Measurements from ENCODE around the gene KCTD16.

KCTD16 gene

DNA sequence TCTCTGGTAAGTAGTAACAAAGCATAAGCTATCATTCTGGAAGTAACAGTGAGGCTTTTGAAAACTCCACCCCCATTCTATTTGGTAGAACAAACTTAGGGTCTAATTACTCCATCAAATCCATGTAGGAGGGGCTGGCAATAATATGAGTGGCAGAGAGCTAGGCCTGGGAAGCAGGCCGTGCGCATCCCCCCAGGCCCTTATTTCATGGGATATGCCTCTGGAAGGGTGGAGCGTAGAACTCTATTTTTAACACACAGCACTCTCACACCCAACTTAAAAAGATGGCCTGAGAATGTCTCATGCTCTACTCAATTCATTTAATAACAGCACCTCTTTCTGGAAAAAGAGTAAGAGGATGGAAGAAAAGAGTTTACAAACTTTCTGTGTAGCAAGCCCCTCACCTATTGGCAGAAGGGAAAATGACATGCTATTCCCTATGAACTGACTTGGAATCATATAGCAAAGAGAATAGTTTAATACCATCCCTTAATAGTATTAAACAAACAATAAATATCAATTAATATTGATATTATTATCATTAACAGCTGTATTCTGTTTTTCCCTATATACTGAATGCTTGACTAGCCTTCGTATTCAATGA lies 233.2 kb downstream of the KCTD16 start:
- DNase-seq (ENCODE audit: low spot score): no peak

DNA sequence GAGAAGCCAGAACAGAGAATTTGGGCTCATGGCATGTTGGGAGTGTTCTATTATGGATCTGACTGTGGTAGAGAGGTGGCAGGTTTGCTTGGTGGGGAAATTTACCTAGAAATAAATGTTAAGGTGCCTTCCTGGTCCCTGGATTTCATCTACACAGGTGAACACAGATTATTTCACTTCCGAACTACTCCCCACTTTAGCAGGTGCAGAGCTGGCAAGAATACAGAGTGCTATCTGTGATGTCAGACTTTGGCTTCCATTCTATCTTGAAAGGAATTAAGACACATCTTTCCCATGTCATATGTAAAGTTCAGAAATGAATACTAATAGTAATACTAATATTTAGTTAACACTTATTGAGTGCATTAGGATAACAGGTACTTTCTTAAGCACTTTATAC lies 234.0 kb downstream of the KCTD16 start:
- no peak for DNase-seq (ENCODE audit: low spot score)

DNA sequence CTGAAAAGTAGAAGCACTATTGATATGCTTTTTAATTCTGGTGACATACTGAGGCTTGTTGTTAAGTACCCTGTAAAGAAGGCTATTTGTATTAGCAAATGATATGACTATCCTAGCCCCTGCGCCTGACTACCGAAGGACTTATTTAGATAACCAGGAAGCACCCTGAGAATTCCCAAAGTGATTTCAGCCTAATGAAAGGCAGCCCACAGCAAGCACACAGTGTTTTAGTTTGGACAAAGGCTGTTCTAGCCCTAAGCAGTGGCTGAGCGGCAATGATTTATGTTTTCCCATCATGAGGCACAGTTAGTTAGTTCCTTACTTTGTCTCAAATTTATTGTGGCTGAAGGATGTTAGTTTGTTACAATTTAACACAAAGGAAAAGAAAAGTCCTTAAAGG lies 235.3 kb downstream of the KCTD16 start:
- DNase-seq (ENCODE audit: low spot score): no peak

DNA sequence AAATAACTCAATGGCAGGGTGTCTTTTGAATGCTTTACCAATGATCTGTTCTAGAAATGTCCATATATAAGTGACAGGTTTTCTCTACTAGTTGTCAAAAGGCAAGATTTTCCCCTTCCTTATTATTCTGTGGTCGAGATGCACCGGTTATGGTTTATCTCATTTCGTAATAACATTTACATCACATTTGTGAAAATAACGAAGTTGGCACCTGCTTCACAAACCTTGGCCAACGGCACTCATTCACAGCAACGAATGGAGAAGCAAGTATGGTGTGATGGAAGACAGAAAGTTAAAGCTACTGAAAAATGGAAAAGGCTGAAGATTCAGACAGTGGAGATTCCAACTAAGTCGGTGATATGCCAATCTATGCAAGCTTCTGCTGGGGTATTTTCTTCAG lies 235.8 kb downstream of the KCTD16 start:
- no peak for DNase-seq (ENCODE audit: low spot score)

DNA sequence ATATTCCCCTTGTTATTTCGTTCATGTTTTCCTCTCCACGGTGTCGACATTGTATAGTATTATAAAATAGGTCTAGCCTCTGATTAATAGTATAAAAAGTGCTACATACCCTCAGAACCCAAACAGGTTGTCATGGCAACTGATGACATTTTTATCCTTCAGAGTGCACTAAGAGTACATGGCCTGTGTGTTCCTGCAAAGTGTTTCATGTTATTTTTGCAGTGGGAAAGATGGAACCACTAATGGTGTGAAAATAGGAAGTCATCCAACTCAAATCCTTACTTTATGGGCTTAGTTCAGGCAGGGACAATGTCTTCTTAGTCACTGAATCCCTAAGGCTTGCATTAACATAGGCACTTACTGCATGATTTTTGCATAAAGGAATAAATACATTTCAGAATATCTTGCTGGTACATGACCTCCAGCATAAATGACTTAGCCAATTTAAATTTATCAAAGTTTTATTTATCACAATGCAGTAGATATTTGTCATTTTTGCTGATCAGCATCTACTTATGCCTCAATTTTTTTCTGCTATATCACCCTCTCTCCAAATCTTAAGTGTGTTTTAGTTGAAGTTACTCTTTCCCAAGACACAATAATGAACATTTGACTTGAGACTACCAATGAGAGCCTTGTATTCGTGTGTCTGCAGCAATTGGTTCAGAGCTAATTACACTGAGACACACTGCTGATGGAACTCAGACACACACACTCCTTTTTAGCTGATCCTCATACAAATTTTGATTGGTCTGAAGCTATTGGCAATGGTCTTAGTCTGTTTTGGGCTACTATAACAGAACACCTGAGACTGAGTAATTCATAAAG lies 243.7 kb downstream of the KCTD16 start:
- no peak for DNase-seq (ENCODE audit: low spot score)

DNA sequence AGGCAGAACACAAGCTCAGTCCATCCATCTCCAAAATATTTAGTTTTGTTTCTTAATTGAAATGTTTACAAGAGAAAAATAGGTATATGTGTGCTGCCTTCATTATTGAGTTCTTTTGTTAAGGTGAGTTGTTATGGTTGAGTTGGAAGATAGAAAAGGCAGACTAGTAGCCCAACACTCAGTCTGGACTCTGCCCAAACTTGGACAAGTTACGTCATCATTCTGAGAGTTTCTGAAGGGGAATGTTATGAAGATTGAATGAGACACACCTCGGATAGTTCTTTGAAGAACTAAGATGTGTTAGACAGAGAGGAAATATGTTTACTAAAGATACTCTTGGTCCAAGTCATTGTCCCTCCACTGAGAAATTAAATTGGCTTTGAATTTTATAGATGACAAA lies 245.5 kb downstream of the KCTD16 start:
- DNase-seq (ENCODE audit: low spot score): no peak

DNA sequence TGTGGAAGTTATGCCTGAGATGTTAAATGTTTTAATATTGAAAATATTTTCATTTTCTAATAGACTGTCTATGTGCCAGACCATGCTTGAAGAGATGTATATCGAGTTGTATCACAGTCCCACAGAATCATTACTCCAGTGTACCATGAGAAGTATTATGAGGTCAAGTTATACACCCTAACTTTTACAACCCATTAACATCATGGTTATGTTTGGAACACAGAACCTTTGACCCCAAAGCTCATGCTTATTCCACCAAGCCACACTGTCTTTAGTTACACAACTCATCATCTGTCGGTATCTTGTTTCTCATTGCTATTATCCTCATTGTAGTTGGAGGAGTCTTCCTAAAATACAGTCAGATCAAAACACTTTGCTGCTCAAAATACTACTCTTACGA lies 248.0 kb downstream of the KCTD16 start:
- no peak for DNase-seq (ENCODE audit: low spot score)

DNA sequence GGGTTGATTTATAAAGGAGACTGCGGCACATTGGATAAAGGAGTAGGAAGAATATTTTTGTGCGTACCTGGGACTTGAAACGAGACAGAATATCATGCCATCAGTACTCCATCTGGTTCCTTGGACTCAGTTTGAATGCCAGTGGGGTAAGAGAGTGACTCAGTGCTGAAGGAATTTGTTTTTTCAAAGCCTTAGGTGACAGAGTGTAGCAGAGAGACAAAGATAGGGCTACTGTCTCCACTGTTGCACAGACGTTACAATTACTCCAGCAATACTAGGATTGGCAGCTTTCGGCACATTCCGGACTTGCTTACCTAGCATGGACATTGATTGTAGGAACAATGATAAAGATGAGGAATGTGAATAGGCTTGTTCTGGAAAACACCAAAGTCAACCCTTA lies 250.7 kb downstream of the KCTD16 start:
- no peak for DNase-seq (ENCODE audit: low spot score)

DNA sequence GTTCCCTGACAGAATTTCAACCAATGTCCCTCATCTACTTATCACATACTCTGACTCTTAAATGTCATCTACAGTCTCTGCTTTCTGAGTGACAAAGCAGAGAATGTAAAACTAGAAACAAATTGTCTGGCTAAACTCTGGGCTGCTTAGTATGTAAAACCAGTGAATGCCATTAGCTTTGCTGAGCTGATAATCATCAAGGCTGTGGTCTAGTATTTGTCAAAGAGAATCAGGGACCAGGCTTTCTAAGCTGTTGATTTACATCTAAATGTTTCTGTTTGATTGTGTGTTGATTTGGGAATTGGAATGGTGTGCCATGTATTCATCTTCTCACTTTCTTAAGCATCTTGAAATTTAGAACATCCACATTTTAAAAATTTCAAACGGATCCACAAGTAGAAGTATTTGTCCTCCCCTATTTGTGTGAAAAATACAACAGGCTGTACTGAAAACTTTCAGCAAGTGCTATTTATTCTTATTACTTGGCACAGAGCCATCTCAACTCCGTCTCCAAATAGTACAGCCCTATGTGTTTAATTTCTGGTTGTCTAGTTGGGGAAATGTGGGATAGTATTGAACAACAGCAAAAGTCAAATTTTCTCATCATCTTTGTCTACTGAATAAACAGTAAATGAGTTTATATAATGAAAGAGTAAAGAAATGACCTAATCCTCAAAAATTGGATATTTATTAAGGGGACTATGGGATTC lies 251.5 kb downstream of the KCTD16 start:
- DNase-seq (ENCODE audit: low spot score): no peak

DNA sequence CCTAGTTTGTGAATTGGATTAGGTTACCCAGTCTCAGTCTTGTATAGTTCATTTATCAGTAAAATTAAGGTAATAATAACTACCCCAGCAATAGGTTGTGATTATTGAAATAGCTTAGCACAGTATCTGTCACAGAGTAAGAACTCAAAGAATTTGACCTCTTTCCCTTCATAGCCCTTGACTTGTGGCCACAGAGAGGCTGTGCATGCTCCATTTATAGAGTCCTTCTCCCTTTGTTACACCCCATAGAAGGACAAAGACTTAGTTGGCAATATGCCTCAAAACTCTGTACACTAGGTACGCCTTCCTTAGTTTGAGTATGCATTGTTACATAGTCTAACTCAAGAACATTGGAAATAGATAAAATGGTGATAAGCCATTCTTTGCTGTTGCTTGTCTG lies 257.2 kb downstream of the KCTD16 start:
- no peak for DNase-seq (ENCODE audit: low spot score)

DNA sequence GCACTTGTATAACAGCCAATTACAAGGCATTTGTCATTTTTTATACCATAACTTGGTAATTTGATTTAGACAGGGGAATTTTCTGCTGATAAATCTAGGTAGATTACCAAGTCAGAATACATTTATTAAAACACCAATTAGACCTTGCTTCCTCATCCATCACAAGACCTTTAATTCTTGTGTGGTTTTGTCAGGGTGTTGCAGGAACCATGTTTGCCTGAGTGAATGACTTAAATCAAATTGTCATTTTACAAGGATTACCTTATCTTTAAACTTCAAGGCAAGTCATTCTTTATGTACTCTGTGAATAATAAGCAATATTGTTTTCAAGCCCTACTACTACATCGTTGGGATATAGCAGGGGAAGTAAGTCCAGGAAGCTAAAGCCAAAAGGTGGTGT lies 257.7 kb downstream of the KCTD16 start:
- no peak for DNase-seq (ENCODE audit: low spot score)

DNA sequence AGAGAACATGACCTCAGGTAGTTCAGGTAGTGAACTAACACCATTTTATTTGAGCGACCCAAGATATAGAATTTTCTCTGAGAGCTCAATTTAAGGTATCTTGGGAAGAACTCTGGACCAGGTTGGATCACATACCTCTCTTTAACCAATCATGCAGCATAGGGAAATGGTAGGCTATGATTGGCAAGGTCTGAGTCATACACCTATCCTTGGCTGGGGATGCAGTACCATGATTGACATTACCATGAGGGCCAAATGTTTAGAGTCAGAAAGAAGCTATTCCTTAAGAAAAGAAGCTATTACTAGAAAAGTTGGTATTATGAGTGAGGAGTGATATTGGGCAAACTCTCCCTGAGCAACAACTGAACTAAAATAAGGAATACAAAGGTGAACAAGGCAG lies 258.7 kb downstream of the KCTD16 start:
- DNase-seq (ENCODE audit: low spot score): no peak

DNA sequence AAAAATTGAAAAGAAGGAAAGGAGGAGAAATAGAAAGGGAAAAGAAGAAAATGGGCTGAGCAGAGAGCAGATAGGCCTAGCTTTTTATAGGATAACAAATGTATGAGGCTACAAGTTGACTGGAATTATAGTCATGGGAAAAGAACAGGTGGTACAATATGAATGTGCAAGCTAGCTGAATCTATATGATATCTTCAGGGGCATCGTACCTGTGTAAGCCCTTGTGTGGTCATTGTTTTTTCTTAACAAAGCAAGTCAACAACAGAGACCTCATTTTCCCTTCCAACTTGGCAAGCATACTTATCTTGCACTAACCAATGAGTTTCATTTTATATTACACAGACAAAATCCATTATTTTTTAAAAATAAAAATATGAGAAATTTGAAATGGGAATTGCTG lies 259.2 kb downstream of the KCTD16 start:
- DNase-seq (ENCODE audit: low spot score): no peak

DNA sequence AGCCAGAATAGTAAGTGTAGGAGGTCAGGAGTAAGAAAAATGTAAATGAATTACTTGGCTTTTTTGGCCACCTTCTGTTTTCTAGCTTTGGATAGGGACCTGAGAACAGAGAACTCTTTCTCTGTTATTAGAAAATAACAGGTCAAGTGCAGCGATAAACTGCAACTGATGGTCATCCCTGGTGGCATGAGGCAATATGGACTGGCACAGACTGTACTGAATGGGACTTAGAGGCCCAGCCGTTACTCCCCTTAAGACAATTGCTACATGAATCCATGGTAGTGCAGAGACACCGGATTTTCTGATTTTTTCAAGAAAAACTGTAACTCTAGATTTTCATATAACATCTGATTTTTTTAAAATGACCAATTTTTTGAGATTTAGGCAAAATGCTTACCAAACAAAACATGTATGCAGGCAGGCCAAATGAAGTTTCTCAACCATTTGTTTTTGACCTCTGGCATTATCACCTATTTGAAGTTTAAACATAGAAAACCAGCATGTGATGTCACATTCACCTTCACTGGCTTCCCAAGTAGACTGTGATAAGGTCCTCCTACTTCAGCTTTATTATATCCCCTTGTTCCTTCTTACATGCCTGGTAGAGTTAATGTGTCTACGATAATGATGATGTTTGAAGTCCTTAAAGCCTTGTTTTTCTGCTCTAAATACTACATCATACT lies 262.6 kb downstream of the KCTD16 start:
- no peak for DNase-seq (ENCODE audit: low spot score)

DNA sequence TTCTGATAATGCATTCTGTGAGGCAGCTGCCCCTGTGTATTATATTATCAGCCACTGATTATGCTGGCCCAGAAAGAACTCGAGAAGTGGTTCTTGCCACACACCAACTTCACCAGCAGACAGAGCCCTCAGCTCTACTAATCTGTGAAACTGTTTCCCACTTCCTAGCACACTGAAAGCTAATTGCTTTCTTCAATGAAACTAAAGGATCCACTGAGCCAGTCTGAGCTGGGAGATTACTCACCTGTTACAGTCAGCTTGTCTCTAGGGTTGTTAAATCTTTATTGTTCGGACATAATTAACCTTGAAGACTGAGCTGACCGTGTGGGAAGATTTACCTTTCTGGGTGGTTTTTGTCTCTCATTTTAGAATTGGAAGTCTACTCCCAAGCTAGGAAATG lies 263.2 kb downstream of the KCTD16 start:
- no peak for DNase-seq (ENCODE audit: low spot score)

DNA sequence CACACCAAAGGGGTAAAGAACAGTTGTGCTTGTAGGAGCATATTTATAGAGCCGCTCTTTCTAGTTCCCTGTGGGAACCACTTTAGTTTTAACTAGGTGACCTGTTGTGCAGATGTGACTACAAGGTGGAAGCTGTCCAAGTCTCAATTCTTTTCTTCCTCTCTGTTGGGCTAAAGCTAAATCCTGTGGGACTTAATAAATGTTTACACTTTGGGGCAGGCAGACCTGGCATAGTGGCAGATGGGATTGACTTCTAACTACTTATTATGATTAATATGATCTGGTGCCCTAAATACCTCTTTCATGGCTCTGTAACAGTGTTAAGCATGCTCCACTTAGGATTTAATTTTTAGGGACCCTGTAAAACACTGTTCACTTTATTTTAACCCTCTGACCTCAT lies 265.3 kb downstream of the KCTD16 start:
- no peak for DNase-seq (ENCODE audit: low spot score)

DNA sequence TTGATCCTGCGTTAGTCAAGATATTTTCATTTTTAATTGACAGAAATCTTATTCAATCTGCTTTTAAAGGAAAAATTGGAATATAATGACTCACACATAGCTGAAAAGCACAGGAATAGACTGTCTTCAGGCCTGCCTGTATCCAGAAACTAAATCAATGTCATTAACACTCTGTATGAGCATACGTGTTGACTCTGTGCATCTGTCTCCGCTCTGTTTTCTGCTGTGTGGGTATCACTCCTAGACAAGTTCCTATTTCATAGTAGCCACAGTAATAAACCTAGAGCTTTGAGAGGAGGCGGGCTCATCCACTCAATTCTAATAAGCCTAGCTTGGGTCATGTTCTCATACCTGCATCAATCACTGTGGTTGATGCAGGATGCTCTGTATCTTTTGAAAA lies 267.6 kb downstream of the KCTD16 start:
- DNase-seq (ENCODE audit: low spot score): no peak

DNA sequence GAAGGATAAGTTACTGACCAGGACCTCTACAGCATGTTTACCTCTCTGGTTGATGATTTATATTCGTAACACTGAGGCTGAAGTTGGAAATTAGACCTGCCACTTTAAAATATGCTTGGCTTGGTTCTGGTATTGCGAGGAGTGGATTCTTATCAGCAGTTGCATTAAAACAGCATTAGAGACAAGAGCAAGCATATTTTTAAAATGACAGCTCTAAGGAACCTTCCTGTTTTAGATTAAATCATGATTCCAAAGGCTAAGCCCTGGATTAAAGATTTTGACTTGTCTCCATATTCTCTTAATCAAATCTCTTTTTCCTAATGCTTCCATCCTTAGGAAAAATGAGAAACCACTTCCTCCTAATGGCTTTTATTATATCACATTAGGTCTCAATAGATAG lies 277.8 kb downstream of the KCTD16 start:
- DNase-seq (ENCODE audit: low spot score): no peak

DNA sequence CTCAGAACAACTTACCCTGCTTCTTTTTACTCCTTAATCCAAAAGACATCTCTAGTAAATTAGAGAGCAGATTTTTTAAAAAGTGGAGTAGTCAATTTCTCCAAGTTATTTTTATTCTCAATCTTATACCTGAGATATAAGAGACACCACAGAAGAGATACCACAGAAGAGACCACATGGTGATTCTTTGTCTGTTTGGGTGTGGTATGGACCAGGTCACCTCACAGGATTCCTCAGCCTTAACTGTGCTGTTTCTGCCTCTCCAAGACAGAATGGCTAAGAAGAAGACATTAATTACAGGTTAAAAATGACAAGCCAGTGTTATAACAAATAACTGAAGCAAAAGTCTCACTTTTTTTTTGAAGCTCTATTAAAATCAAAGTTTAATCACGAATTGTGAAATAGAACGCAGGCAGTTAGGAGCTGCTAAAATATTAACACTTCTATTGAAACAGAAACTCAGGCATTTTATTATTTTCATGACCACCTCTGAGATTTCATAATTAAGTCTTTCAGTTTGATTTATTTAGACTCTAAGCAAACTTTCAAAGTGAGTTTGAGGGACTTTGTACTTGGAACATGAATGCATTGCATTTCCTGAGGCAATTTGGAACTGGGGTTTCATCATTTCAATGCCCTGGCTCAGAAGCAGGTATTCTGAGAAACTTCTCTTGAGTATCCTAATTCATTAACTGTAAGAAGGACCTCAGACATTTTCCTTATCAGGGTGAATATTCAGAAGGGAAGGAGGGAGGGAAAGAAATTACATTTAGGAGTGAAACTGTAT lies 280.7 kb downstream of the KCTD16 start:
- DNase-seq (ENCODE audit: low spot score): no peak

DNA sequence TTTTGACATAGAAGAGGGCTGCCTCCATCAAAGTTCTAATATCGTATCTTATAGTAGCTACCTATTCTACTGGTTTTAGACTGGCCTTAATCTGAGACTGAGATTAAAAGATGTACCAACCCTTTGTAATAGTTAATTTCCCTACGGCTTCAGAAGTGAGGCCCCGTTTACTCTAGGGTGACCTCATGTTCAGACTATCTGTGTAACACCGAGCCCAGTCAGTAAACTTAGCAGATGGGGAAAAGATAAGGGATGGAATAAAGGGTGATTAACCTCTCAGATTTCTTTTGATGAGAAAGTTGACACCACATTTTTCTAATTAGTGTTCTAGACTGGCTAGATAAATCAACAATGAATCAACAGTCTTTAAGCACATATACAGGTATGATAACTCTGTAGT lies 283.1 kb downstream of the KCTD16 start:
- no peak for DNase-seq (ENCODE audit: low spot score)

DNA sequence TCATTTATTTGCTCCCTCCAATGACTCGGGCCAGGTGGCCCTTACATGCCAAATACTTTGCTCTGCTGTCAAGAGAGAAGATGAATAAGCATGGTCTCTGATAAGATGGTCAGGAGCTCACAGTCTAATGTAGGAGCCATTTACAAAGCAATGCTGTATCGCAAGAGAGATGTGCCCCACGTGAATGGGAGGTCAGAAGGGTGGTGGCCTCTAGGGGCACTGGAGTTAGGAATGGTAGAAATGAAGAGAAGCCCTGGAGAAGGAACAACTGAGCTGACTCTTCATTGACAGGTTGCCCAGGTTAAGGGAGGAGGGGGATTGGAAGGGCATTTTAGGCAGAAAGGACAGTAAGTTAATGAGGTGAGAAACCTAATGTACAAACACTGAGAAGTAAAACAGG lies 286.5 kb downstream of the KCTD16 start:
- no peak for DNase-seq (ENCODE audit: low spot score)

DNA sequence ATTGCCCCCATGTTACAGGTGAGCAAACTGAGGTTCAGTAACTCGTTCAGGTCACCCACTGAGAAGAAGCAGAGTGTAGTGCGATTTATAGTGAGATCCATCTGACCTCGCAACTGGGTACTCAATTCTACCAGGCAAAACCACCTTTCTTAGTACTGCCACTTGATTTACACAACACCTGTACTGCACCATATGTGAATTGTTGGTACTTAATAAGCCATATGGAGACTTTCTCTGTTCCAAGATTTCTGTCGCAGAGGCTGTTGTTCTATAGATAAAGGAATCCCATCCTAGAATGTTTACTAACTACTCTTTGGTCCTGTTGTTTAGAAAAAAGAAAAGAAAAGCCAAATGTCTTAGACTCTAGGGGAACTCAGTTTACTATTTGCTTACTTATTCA lies 287.5 kb downstream of the KCTD16 start:
- DNase-seq (ENCODE audit: low spot score): no peak
